Liver (tissue), 9 donors: ENCODE measurements around the gene ZSCAN2. TPM values are rescaled to one million over a fixed set of nuclear protein-coding genes. Genes with fewer than 3 reads are reported as not detected.

Experiments used
- DNase-seq: peaks from one replicate; pipeline ENCODE4 v3.0.0-alpha.2; 2017; ENCODE audit warnings: low spot score
- H3K27ac ChIP-seq, 2 donors: one replicate each; pipeline ENCODE4 v1.7.0; 2013; ENCODE audit warnings: inconsistent platforms in 2 of 2, low read length in 2 of 2, control low read depth in 1 of 2, low read depth in 1 of 2, mild to moderate bottlenecking in 1 of 2
- H3K27me3 ChIP-seq, 4 donors: one replicate each; pipeline versions ENCODE4 v1.6.1 to v1.7.0; 2013; ENCODE audit warnings: low read length in 3 of 4, inconsistent platforms in 1 of 4, mild to moderate bottlenecking in 1 of 4, moderate library complexity in 1 of 4; ENCODE audit not compliant: control insufficient read depth in 4 of 4, insufficient read depth in 4 of 4
- H3K36me3 ChIP-seq, 4 donors: one replicate each; pipeline versions ENCODE4 v1.6.1 to v1.7.0; 2013; ENCODE audit warnings: low read length in 3 of 4, mild to moderate bottlenecking in 3 of 4, low read depth in 1 of 4, moderate library complexity in 1 of 4; ENCODE audit not compliant: control insufficient read depth in 4 of 4, insufficient read depth in 3 of 4
- H3K4me1 ChIP-seq, 4 donors: one replicate each; pipeline versions ENCODE4 v1.6.1 to v1.7.0; 2013; ENCODE audit warnings: low read length in 3 of 4, mild to moderate bottlenecking in 3 of 4, moderate library complexity in 1 of 4; ENCODE audit not compliant: control insufficient read depth in 4 of 4, insufficient read depth in 4 of 4
- H3K4me3 ChIP-seq, 3 donors: one replicate each; pipeline versions ENCODE4 v1.6.1 to v1.7.0; 2013; ENCODE audit warnings: low read length in 3 of 3, control low read depth in 1 of 3, low read depth in 1 of 3, mild to moderate bottlenecking in 1 of 3
- H3K9ac ChIP-seq, 2 donors: one replicate each; pipeline ENCODE4 v1.7.0; 2013; ENCODE audit warnings: low read length in 2 of 2, mild to moderate bottlenecking in 2 of 2, moderate library complexity in 2 of 2, control low read depth in 1 of 2, low read depth in 1 of 2
- H3K9me3 ChIP-seq, 4 donors: one replicate each; pipeline versions ENCODE4 v1.6.1 to v1.7.0; 2013; ENCODE audit warnings: low read length in 3 of 4; ENCODE audit not compliant: control insufficient read depth in 4 of 4
- ATF3 ChIP-seq: IDR thresholded peaks from 2 replicates; pipeline ENCODE4 v1.6.1; 2016; ENCODE audit warnings: antibody characterized with exemption
- CTCF ChIP-seq: fragments of 150-350 bp; IDR thresholded peaks from 2 replicates; pipeline ENCODE4 v1.5.1; 2017; ENCODE audit warnings: improper control_type of control experiment, low read depth, low read length; ENCODE audit not compliant: missing input control
- FOXA2 ChIP-seq: IDR thresholded peaks from 2 replicates; pipeline ENCODE4 v1.6.1; 2016; ENCODE audit warnings: antibody characterized with exemption
- GABPA ChIP-seq, 2 donors: IDR thresholded peaks in 1 of 2; conservative IDR thresholded peaks in 1 of 2; 2 replicates each; pipeline ENCODE4 v1.6.1; 2016; ENCODE audit warnings: antibody characterized with exemption in 2 of 2, mild to moderate bottlenecking in 1 of 2, moderate library complexity in 1 of 2
- HNF4A ChIP-seq, 2 donors: conservative IDR thresholded peaks; 2 replicates each; pipeline ENCODE4 v1.6.1; 2016; ENCODE audit warnings: antibody characterized with exemption in 2 of 2, mild to moderate bottlenecking in 2 of 2
- HNF4G ChIP-seq: IDR thresholded peaks from 2 replicates; pipeline ENCODE4 v1.6.1; 2016; ENCODE audit warnings: antibody characterized with exemption
- JUND ChIP-seq, 2 donors: IDR thresholded peaks; 2 replicates each; pipeline ENCODE4 v1.6.1; 2016; ENCODE audit warnings: antibody characterized with exemption in 2 of 2
- NR2F2 ChIP-seq: IDR thresholded peaks from 2 replicates; pipeline ENCODE4 v1.6.1; 2016; ENCODE audit warnings: antibody characterized with exemption
- RAD21 ChIP-seq, 2 donors: IDR thresholded peaks; 2 replicates each; pipeline ENCODE4 v1.6.1; 2016; ENCODE audit warnings: antibody characterized with exemption in 2 of 2, mild to moderate bottlenecking in 2 of 2
- RXRA ChIP-seq, 2 donors: IDR thresholded peaks; 2 replicates each; pipeline ENCODE4 v1.6.1; 2017 to 2018; ENCODE audit warnings: antibody characterized with exemption in 2 of 2, mild to moderate bottlenecking in 1 of 2
- SP1 ChIP-seq: IDR thresholded peaks from 2 replicates; pipeline ENCODE4 v1.6.1; 2018; ENCODE audit warnings: antibody characterized with exemption, mild to moderate bottlenecking
- TAF1 ChIP-seq: conservative IDR thresholded peaks from 2 replicates; pipeline ENCODE4 v1.6.1; 2016; ENCODE audit warnings: antibody characterized with exemption, mild to moderate bottlenecking
- WGBS: extraction: QIAGEN DNeasy Blood & Tissue Kit; methylation state at CpG from one replicate; pipeline ENCODE4 v1.1.7; 2013; 5-methylcytosine and 5-hydroxymethylcytosine counted together
- polyA plus RNA-seq, 2 donors: library from polyadenylated mRNA; stranded (reverse) in 1 of 2; unstranded in 1 of 2; fragments of 200-250 nt in 1 of 2; fragments of >200 nt in 1 of 2; fragmentation: Nextera tagmentation in 1 of 2; extraction: Ambion mirVana in 1 of 2; gene quantifications; one replicate each; pipeline versions ENCODE4 v1.2.1 to v1.2.3, GENCODE V29; 2013 to 2015
- total RNA-seq, 2 donors: library from RNA; depleted of rRNA; stranded (reverse); fragments of >200 nt; gene quantifications; one replicate each; pipeline ENCODE4 v1.2.3, GENCODE V29; 2014
- TF ChIP-seq, protein P1 (sequence below): IDR thresholded peaks from 2 replicates; pipeline ENCODE4 v1.6.1; 2016; ENCODE audit warnings: antibody characterized with exemption
- TF ChIP-seq, protein P2 (sequence below): IDR thresholded peaks from 2 replicates; pipeline ENCODE4 v1.6.1; 2016; ENCODE audit warnings: antibody characterized with exemption
- donor health status: healthy.
- donor health status: healthy.
- donor health status: healthy.
- donor health status: healthy.
- donor health status: healthy.

The ZSCAN2 gene
- total and polyA plus RNA-seq, 4 donors, result 5.4 to 11.0 (median 7.9) TPM

- H3K4me3 ChIP-seq, result no peak overlapping the region
- WGBS, result 77% methylated on average over 6 of the region's 6 CpGs
- no peak overlapping the region for H3K27ac ChIP-seq
- H3K36me3 ChIP-seq, result no peaks in the 10 kb centered on the region
- H3K4me1 ChIP-seq, result peaks cover 0 to 4% (median 3%) of the 10 kb centered on the region in 4 donors
- TF ChIP-seq JUND (IDR thresholded peaks at IDR 0.05) (no peak), RAD21 (IDR thresholded peaks at IDR 0.05) (no peak), CTCF (no peak), HNF4A (conservative IDR thresholded peaks at IDR 0.05) (no peak), NR2F2 (no peak), RXRA (IDR thresholded peaks at IDR 0.05) (no peak), TAF1 (no peak), GABPA (IDR thresholded peaks at IDR 0.05 in 1 of 2, conservative IDR thresholded peaks at IDR 0.05 in 1 of 2) (no peak), FOXA2 (no peak)
- TF ChIP-seq, protein P1, sequence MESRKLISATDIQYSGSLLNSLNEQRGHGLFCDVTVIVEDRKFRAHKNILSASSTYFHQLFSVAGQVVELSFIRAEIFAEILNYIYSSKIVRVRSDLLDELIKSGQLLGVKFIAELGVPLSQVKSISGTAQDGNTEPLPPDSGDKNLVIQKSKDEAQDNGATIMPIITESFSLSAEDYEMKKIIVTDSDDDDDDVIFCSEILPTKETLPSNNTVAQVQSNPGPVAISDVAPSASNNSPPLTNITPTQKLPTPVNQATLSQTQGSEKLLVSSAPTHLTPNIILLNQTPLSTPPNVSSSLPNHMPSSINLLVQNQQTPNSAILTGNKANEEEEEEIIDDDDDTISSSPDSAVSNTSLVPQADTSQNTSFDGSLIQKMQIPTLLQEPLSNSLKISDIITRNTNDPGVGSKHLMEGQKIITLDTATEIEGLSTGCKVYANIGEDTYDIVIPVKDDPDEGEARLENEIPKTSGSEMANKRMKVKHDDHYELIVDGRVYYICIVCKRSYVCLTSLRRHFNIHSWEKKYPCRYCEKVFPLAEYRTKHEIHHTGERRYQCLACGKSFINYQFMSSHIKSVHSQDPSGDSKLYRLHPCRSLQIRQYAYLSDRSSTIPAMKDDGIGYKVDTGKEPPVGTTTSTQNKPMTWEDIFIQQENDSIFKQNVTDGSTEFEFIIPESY, result no peak
- H3K9me3 ChIP-seq, result no peaks in the 10 kb centered on the region
- H3K9ac ChIP-seq, result no peak overlapping the region
- H3K27me3 ChIP-seq, result no peaks in the 10 kb centered on the region
- no peak for DNase-seq
Measured at GRCh38 chr15:84586696-84587095, 14.1 kb upstream of the ZSCAN2 start.

DNA sequence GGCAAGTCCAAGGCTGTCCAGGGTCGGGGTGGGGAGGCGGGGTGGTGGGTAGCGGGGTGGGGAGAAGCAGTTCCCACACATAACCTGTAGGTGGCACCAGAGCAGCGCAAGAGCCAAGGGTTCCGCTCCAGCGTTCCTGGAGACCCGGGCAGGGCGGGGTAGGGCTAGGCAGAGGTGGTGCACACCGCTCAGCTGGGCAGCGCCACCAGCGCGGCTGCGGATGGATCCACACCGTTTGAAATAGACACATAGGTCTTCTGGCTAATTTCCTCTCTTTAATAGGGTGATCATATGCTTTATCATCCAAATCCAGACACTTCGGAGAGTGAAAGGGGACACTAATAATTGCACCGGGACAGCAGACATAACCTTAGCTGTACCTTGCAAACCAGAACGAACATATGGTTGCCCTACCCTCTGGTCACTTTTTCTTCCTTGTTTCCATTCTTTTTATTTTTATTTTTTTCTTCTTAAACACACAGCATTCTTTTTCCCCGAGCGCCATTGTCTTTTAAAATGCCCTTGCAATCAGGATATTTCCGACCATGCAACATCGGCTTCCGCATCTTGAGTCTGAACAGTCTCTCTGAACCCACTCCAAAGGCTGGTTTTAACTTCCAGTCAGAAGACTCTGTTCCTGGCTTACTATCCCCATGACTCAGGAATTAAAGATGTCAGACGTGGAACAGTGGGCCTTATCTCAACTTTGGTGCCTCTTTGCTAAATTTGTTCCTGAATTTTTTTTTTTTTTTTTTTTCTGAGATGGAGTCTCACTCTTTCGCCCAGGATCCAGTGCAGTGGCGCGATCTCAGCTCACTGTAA is 12.5 kb upstream of the ZSCAN2 start:
- peak; percentile 89 for DNase-seq
- WGBS, result 29% methylated on average over 26 of the region's 26 CpGs
- H3K36me3 ChIP-seq, result no peaks in the 10 kb centered on the region
- peak; percentile 74 for TF ChIP-seq CTCF
- peak; percentile 22 for TF ChIP-seq ATF3
- no peak for TF ChIP-seq TAF1
- peak; percentile 80 to 88 for TF ChIP-seq RAD21 (IDR thresholded peaks at IDR 0.05)
- peak in 1 of 2 donors; percentile 16 for TF ChIP-seq RXRA (IDR thresholded peaks at IDR 0.05)
- TF ChIP-seq NR2F2, result no peak
- TF ChIP-seq FOXA2, result no peak
- TF ChIP-seq, protein P2, sequence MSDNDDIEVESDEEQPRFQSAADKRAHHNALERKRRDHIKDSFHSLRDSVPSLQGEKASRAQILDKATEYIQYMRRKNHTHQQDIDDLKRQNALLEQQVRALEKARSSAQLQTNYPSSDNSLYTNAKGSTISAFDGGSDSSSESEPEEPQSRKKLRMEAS, result no peak
- TF ChIP-seq HNF4G, result no peak
- peak in 1 of 2 donors; percentile 4 for TF ChIP-seq HNF4A (conservative IDR thresholded peaks at IDR 0.05)
- no peak for TF ChIP-seq JUND (IDR thresholded peaks at IDR 0.05)
- peak; percentile 22 for TF ChIP-seq SP1
- H3K9me3 ChIP-seq, result no peaks in the 10 kb centered on the region
- no peaks in the 10 kb centered on the region for H3K27me3 ChIP-seq
- H3K4me3 ChIP-seq, result peak overlapping the region in 2 of 3 donors; percentile 39 to 45
- H3K9ac ChIP-seq, result peak overlapping the region; percentile 29 to 53
- H3K27ac ChIP-seq, result no peak overlapping the region
- H3K4me1 ChIP-seq, result peaks cover 0 to 4% (median 3%) of the 10 kb centered on the region in 4 donors
